Measurements from ENCODE around the gene RND1. TPM values are rescaled to one million over a fixed set of nuclear protein-coding genes. Genes with fewer than 3 reads are reported as not detected.
"Not testable (repeated sequence)": the region's sequence is repeated elsewhere in the genome, so short reads cannot be mapped to it uniquely, and the experiment has no call there.

Gene RND1
- total RNA-seq, 2 donors from 2014 or later, result 2.5 to 3.4 TPM

GRCh38 chr12:48858043-48858442 lies 7.6 kb downstream of the RND1 start:
- H3K9me3 ChIP-seq, result no peaks in the 10 kb centered on the region
- H3K36me3 ChIP-seq, result no peaks in the 10 kb centered on the region
- H3K27me3 ChIP-seq, result no peaks in the 10 kb centered on the region
- TF ChIP-seq, protein P1, sequence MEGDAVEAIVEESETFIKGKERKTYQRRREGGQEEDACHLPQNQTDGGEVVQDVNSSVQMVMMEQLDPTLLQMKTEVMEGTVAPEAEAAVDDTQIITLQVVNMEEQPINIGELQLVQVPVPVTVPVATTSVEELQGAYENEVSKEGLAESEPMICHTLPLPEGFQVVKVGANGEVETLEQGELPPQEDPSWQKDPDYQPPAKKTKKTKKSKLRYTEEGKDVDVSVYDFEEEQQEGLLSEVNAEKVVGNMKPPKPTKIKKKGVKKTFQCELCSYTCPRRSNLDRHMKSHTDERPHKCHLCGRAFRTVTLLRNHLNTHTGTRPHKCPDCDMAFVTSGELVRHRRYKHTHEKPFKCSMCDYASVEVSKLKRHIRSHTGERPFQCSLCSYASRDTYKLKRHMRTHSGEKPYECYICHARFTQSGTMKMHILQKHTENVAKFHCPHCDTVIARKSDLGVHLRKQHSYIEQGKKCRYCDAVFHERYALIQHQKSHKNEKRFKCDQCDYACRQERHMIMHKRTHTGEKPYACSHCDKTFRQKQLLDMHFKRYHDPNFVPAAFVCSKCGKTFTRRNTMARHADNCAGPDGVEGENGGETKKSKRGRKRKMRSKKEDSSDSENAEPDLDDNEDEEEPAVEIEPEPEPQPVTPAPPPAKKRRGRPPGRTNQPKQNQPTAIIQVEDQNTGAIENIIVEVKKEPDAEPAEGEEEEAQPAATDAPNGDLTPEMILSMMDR (IDR thresholded peaks at IDR 0.05), result no peak
- H3K4me1 ChIP-seq, result no peaks in the 10 kb centered on the region
- H3K27ac ChIP-seq, result no peak overlapping the region
- no peak overlapping the region for H3K4me3 ChIP-seq
- intact Hi-C loops (cut with DNase I), result loop anchor here (10.0 kb wide), 1 partner anchor 127 kb away; no protein-coding TSS in a partner anchor
- no peak for DNase-seq
- no peak overlapping the region for H3K9ac ChIP-seq (ENCODE audit: low read depth in 2 of 2, low read length in 2 of 2)

DNA sequence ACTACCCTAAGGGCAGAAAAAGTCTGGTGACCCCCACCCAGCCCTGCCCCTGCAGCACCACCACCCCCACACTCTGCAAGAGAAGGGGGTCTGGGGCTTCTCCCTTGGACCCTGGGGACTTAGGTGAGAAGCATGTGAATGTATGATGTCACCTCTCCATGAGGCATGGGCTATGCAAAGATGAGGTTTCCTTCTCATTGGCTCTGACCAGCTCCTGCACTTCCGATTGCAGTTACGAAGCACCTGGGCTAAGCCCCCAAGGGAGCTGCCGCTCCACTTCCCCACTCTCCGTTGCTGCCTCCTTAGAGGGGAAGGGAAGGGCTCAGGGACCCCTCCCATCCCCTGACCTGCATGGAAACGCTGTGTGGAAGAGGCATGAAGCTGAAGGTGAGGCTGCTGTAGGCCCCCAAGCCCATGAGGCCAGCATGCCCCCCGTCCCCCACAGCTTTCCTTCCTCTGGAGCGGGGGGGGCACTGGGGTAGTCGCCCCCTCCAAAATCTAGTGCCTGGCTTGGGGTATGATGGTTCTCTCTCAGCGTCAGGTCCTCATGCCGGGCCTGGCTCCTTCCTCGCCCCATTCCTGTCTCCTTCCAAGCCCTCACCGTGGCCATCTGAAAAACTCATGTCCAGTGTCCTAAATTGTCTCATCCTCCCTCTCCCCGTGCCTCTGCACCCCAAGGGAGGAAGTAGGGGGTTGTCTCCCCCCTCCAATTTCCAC lies 8.2 kb downstream of the RND1 start:
- intact Hi-C loops (cut with DNase I), result loop anchor here (10.0 kb wide), 1 partner anchor 127 kb away; no protein-coding TSS in a partner anchor
- H3K4me3 ChIP-seq, result no peak overlapping the region
- no peaks in the 10 kb centered on the region for H3K36me3 ChIP-seq
- no peaks in the 10 kb centered on the region for H3K9me3 ChIP-seq
- H3K27ac ChIP-seq, result no peak overlapping the region
- DNase-seq, result no peak
- H3K27me3 ChIP-seq, result no peaks in the 10 kb centered on the region
- no peak overlapping the region for H3K9ac ChIP-seq (ENCODE audit: low read depth in 2 of 2, low read length in 2 of 2)
- TF ChIP-seq, protein P1 (IDR thresholded peaks at IDR 0.05), result no peak
- no peaks in the 10 kb centered on the region for H3K4me1 ChIP-seq

DNA sequence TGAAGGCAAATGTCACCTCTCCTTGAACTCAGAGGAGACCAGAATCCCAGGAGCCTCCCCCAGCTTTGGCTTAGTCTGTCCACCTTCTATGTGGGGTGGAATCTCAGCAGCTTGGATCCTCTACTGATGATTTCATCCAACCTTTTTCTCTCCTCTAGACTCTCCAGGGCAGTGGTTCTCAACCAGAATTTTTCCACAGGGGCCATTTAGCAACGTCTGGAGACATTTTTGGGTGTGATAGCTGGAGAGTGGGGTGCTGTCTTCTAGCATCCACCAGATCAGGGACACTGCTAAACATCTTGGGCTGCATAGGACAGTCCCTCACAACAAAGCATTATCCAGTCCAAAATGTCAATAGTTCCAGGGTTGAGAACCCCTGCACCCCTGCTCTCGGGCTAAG lies 9.3 kb downstream of the RND1 start:
- intact Hi-C loops (cut with DNase I), result loop anchor here (10.0 kb wide), 1 partner anchor 128 kb away; no protein-coding TSS in a partner anchor
- Histone ChIP-seq H3K27me3 (no peaks in the 10 kb centered on the region), H3K27ac (no peak overlapping the region), H3K9ac (ENCODE audit: low read depth in 2 of 2, low read length in 2 of 2) (no peak overlapping the region), H3K36me3 (no peaks in the 10 kb centered on the region), H3K4me1 (no peaks in the 10 kb centered on the region), H3K9me3 (no peaks in the 10 kb centered on the region), H3K4me3 (no peak overlapping the region)
- DNase-seq, result no peak
- TF ChIP-seq, protein P1 (IDR thresholded peaks at IDR 0.05), result no peak

GRCh38 chr12:48854932-48855331 lies 10.7 kb downstream of the RND1 start:
- H3K9ac ChIP-seq (ENCODE audit: low read depth in 2 of 2, low read length in 2 of 2); H3K9me3 ChIP-seq; DNase-seq; H3K4me3 ChIP-seq; H3K36me3 ChIP-seq; H3K27me3 ChIP-seq; H3K4me1 ChIP-seq; H3K27ac ChIP-seq: not testable (repeated sequence)
- intact Hi-C loops (cut with DNase I), result loop anchor here (1.0 to 10.0 kb wide), 2 partner anchors 35 to 130 kb away; no protein-coding TSS in a partner anchor

- Histone ChIP-seq H3K4me1 (peaks cover 10% of the 10 kb centered on the region), H3K9me3 (no peaks in the 10 kb centered on the region), H3K27me3 (no peaks in the 10 kb centered on the region), H3K4me3 (no peak overlapping the region), H3K9ac (ENCODE audit: low read depth in 2 of 2, low read length in 2 of 2) (no peak overlapping the region), H3K36me3 (no peaks in the 10 kb centered on the region), H3K27ac (no peak overlapping the region)
- no peak for DNase-seq
- TF ChIP-seq, protein P1 (IDR thresholded peaks at IDR 0.05), result no peak
- intact Hi-C loops (cut with DNase I), result loop anchor here (1.0 to 10.0 kb wide), 2 partner anchors 36 to 130 kb away; no protein-coding TSS in a partner anchor
Observed at GRCh38 chr12:48854488-48854887, 11.2 kb downstream of the RND1 start.
